ENCODE data around the gene PGPEP1.
A peak's percentile ranks its signal among the peaks of the same experiment; 100 is the strongest.

GRCh38 chr19:18291590-18292461 lies 48.6 kb upstream of the PGPEP1 start:
- TF ChIP-seq, protein P1, sequence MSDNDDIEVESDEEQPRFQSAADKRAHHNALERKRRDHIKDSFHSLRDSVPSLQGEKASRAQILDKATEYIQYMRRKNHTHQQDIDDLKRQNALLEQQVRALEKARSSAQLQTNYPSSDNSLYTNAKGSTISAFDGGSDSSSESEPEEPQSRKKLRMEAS (IDR thresholded peaks at IDR 0.05; ENCODE audit: insufficient read depth, insufficient read length), result no peak
- TF ChIP-seq POLR2AphosphoS5 (IDR thresholded peaks at IDR 0.05; ENCODE audit: insufficient read depth, low read depth, low read length), result peak; percentile 10
- TF ChIP-seq JUN (IDR thresholded peaks at IDR 0.05; ENCODE audit: borderline replicate concordance, insufficient read depth, insufficient read length, low read depth), result no peak
- no peak for TF ChIP-seq CTCF (IDR thresholded peaks at IDR 0.05; ENCODE audit: extremely low read depth in 1 of 2, insufficient read depth in 1 of 2, low read depth in 1 of 2, low read length in 2 of 2)
- TF ChIP-seq EZH2 (IDR thresholded peaks at IDR 0.05; ENCODE audit: borderline replicate concordance, low read depth, low read length, severe bottlenecking), result no peak
